ENCODE data around the gene TMEM231. TPM values are rescaled to one million over a fixed set of nuclear protein-coding genes. Genes with fewer than 3 reads are reported as not detected.
"Not testable (repeated sequence)": the region's sequence is repeated elsewhere in the genome, so short reads cannot be mapped to it uniquely, and the experiment has no call there.

TMEM231 gene
- total and polyA plus RNA-seq, 9 donors: 9.2 to 36.9 (median 14.8) TPM

GRCh38 chr16:75503801-75504200, 52.3 kb downstream of the TMEM231 start:
- no peaks in the 10 kb centered on the region for H3K36me3 ChIP-seq
- H3K4me1 ChIP-seq (ENCODE audit: insufficient read depth): no peaks in the 10 kb centered on the region
- no peaks in the 10 kb centered on the region for H3K27me3 ChIP-seq
- H3K9me3 ChIP-seq: no peaks in the 10 kb centered on the region
- 88 to 94% (median 89%) methylated on average over 1 of the region's 1 CpG for WGBS, 3 donors
- H3K4me3 ChIP-seq: no peak overlapping the region
- no peak overlapping the region for H3K27ac ChIP-seq
- no peak for DNase-seq
- TF ChIP-seq CTCF (IDR thresholded peaks at IDR 0.05): no peak
- TF ChIP-seq POLR2A (IDR thresholded peaks at IDR 0.05): no peak
- no peak for TF ChIP-seq EP300 (IDR thresholded peaks at IDR 0.05)
- intact Hi-C loops (cut with DNase I): no loop called here

- no peaks in the 10 kb centered on the region for H3K36me3 ChIP-seq
- no peaks in the 10 kb centered on the region for H3K9me3 ChIP-seq
- WGBS, 3 donors: 90 to 95% (median 93%) methylated on average over 4 of the region's 4 CpGs
- intact Hi-C loops (cut with DNase I): no loop called here
- DNase-seq: no peak
- no peak overlapping the region for H3K27ac ChIP-seq
- no peak for TF ChIP-seq POLR2A (IDR thresholded peaks at IDR 0.05)
- TF ChIP-seq EP300 (IDR thresholded peaks at IDR 0.05): no peak
- no peak for TF ChIP-seq CTCF (IDR thresholded peaks at IDR 0.05)
- no peak overlapping the region for H3K4me3 ChIP-seq
- H3K27me3 ChIP-seq: no peaks in the 10 kb centered on the region
- H3K4me1 ChIP-seq (ENCODE audit: insufficient read depth): no peaks in the 10 kb centered on the region
Observed at GRCh38 chr16:75502916-75503605, 53.0 kb downstream of the TMEM231 start.

GRCh38 chr16:75501820-75502219, 54.2 kb downstream of the TMEM231 start:
- DNase-seq; H3K36me3 ChIP-seq; H3K9me3 ChIP-seq; H3K27ac ChIP-seq; H3K4me1 ChIP-seq (ENCODE audit: insufficient read depth); H3K4me3 ChIP-seq; intact Hi-C loops (cut with DNase I); H3K27me3 ChIP-seq: not testable (repeated sequence)
- WGBS, 3 donors: 13 to 17% (median 14%) methylated on average over 6 of the region's 6 CpGs

DNA sequence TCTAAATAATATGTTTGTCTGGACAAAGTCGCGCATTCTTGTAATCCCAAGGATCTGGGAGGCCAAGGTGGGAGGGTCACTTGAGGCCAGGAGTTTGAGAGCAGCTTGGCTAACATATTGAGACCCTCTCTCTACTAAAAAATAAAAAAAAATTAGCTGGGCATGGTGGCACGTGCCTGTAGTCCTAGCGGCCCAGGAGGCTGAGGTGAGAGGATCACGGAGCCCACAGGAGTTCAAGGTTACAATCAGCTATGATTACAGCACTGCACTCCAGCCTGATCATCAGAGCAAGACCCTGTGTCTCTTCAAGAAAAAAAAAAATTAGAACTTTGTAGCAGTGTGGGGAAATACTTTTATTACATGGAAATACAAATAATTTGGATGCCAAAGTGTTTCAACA, 54.7 kb downstream of the TMEM231 start:
- no peaks in the 10 kb centered on the region for H3K36me3 ChIP-seq
- no peak for DNase-seq
- no peak overlapping the region for H3K4me3 ChIP-seq
- WGBS, 3 donors: 41 to 55% (median 49%) methylated on average over 5 of the region's 5 CpGs
- no peaks in the 10 kb centered on the region for H3K27me3 ChIP-seq
- intact Hi-C loops (cut with DNase I): no loop called here
- no peak overlapping the region for H3K27ac ChIP-seq
- TF ChIP-seq CTCF (IDR thresholded peaks at IDR 0.05): no peak
- no peak for TF ChIP-seq EP300 (IDR thresholded peaks at IDR 0.05)
- TF ChIP-seq POLR2A (IDR thresholded peaks at IDR 0.05): no peak
- no peaks in the 10 kb centered on the region for H3K4me1 ChIP-seq (ENCODE audit: insufficient read depth)
- no peaks in the 10 kb centered on the region for H3K9me3 ChIP-seq

DNA sequence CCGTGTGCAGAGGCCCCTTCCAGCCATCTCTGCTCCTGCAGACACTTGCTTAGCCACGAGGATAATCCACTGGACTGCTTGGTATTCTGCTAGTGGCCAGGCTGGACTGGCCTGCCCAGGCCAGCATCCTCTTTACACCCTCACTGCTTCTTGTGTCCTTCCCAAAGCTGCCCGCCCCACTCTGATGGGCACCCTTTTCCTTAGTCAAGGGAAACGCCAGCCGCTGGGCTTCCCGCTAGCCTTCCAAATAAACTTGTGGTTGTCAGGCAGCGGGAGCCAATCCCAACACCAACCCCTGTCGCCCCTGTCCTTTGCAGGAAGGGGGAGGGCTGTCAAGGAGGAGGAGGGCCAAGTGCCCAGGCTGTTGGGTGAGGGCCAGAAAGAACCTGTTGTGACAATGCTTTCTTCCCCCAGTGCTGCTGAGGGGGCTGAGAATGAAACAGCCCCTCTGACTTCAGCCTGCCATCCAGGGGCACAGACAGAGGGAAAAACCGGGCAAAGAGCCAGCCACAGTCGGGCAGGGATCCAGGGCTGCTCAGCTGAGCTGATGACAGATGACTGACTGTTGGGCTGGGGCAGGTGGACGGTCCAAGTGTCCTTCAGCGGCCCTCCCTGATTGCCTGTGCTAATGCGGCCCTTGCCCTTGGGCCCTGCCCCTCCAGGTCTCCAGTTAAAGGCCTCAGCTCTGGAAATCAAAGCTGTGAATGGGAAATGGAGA, 57.3 kb downstream of the TMEM231 start:
- not testable (repeated sequence) for H3K27ac ChIP-seq

More for the DNA sequence above, 57.3 kb downstream of the TMEM231 start:
- H3K36me3 ChIP-seq; H3K4me3 ChIP-seq; intact Hi-C loops (cut with DNase I); H3K4me1 ChIP-seq (ENCODE audit: insufficient read depth); H3K9me3 ChIP-seq; DNase-seq; H3K27me3 ChIP-seq: not testable (repeated sequence)
- WGBS, 3 donors: 53 to 66% (median 60%) methylated on average over 8 to 12 of the region's 13 CpGs
